ENCODE measurements around the gene TIAM1.

Gene TIAM1

GRCh38 chr21:31351960-31352359 is 7.9 kb upstream of the TIAM1 start:
- Histone ChIP-seq H3K9me3 (ENCODE audit: control insufficient read depth, insufficient read depth, low read length) (no peaks in the 10 kb centered on the region), H3K9ac (ENCODE audit: low read depth, low read length) (no peak overlapping the region), H3K36me3 (ENCODE audit: control insufficient read depth, insufficient read depth, low read length) (no peaks in the 10 kb centered on the region), H3K27me3 (ENCODE audit: control insufficient read depth, insufficient read depth, low read length) (no peaks in the 10 kb centered on the region), H3K4me1 (ENCODE audit: control insufficient read depth, insufficient read depth, low read length) (no peaks in the 10 kb centered on the region), H3K4me3 (ENCODE audit: low read depth, low read length) (no peak overlapping the region)

GRCh38 chr21:31351438-31351837 is 7.4 kb upstream of the TIAM1 start:
- no peak overlapping the region for H3K9ac ChIP-seq (ENCODE audit: low read depth, low read length)
- no peak overlapping the region for H3K4me3 ChIP-seq (ENCODE audit: low read depth, low read length)
- no peaks in the 10 kb centered on the region for H3K4me1 ChIP-seq (ENCODE audit: control insufficient read depth, insufficient read depth, low read length)
- H3K9me3 ChIP-seq (ENCODE audit: control insufficient read depth, insufficient read depth, low read length), result no peaks in the 10 kb centered on the region
- H3K36me3 ChIP-seq (ENCODE audit: control insufficient read depth, insufficient read depth, low read length), result no peaks in the 10 kb centered on the region
- no peaks in the 10 kb centered on the region for H3K27me3 ChIP-seq (ENCODE audit: control insufficient read depth, insufficient read depth, low read length)

GRCh38 chr21:31349208-31349607 is 5.1 kb upstream of the TIAM1 start:
- H3K27me3 ChIP-seq (ENCODE audit: control insufficient read depth, insufficient read depth, low read length), result no peaks in the 10 kb centered on the region
- no peaks in the 10 kb centered on the region for H3K36me3 ChIP-seq (ENCODE audit: control insufficient read depth, insufficient read depth, low read length)
- no peak overlapping the region for H3K9ac ChIP-seq (ENCODE audit: low read depth, low read length)
- no peaks in the 10 kb centered on the region for H3K4me1 ChIP-seq (ENCODE audit: control insufficient read depth, insufficient read depth, low read length)
- H3K4me3 ChIP-seq (ENCODE audit: low read depth, low read length), result no peak overlapping the region
- H3K9me3 ChIP-seq (ENCODE audit: control insufficient read depth, insufficient read depth, low read length), result no peaks in the 10 kb centered on the region

GRCh38 chr21:31348188-31348587 is 4.1 kb upstream of the TIAM1 start:
- H3K9me3 ChIP-seq (ENCODE audit: control insufficient read depth, insufficient read depth, low read length), result no peaks in the 10 kb centered on the region
- no peaks in the 10 kb centered on the region for H3K36me3 ChIP-seq (ENCODE audit: control insufficient read depth, insufficient read depth, low read length)
- H3K4me1 ChIP-seq (ENCODE audit: control insufficient read depth, insufficient read depth, low read length), result peaks cover under 1% of the 10 kb centered on the region
- H3K4me3 ChIP-seq (ENCODE audit: low read depth, low read length), result no peak overlapping the region
- H3K9ac ChIP-seq (ENCODE audit: low read depth, low read length), result no peak overlapping the region
- H3K27me3 ChIP-seq (ENCODE audit: control insufficient read depth, insufficient read depth, low read length), result no peaks in the 10 kb centered on the region

- peaks cover 5% of the 10 kb centered on the region for H3K4me1 ChIP-seq (ENCODE audit: control insufficient read depth, insufficient read depth, low read length)
- H3K9ac ChIP-seq (ENCODE audit: low read depth, low read length), result no peak overlapping the region
- H3K9me3 ChIP-seq (ENCODE audit: control insufficient read depth, insufficient read depth, low read length), result no peaks in the 10 kb centered on the region
- no peaks in the 10 kb centered on the region for H3K36me3 ChIP-seq (ENCODE audit: control insufficient read depth, insufficient read depth, low read length)
- H3K27me3 ChIP-seq (ENCODE audit: control insufficient read depth, insufficient read depth, low read length), result no peaks in the 10 kb centered on the region
- no peak overlapping the region for H3K4me3 ChIP-seq (ENCODE audit: low read depth, low read length)
Observed at GRCh38 chr21:31347435-31348032, 3.5 kb upstream of the TIAM1 start.

GRCh38 chr21:31346256-31346821 is 2.3 kb upstream of the TIAM1 start:
- H3K36me3 ChIP-seq (ENCODE audit: control insufficient read depth, insufficient read depth, low read length), result no peaks in the 10 kb centered on the region
- H3K27me3 ChIP-seq (ENCODE audit: control insufficient read depth, insufficient read depth, low read length), result no peaks in the 10 kb centered on the region
- no peaks in the 10 kb centered on the region for H3K9me3 ChIP-seq (ENCODE audit: control insufficient read depth, insufficient read depth, low read length)
- no peak overlapping the region for H3K4me3 ChIP-seq (ENCODE audit: low read depth, low read length)
- H3K4me1 ChIP-seq (ENCODE audit: control insufficient read depth, insufficient read depth, low read length), result peaks cover 5% of the 10 kb centered on the region
- H3K9ac ChIP-seq (ENCODE audit: low read depth, low read length), result no peak overlapping the region

- Histone ChIP-seq H3K9me3 (ENCODE audit: control insufficient read depth, insufficient read depth, low read length) (no peaks in the 10 kb centered on the region), H3K27me3 (ENCODE audit: control insufficient read depth, insufficient read depth, low read length) (no peaks in the 10 kb centered on the region), H3K4me1 (ENCODE audit: control insufficient read depth, insufficient read depth, low read length) (peaks cover 5% of the 10 kb centered on the region), H3K36me3 (ENCODE audit: control insufficient read depth, insufficient read depth, low read length) (no peaks in the 10 kb centered on the region), H3K4me3 (ENCODE audit: low read depth, low read length) (no peak overlapping the region), H3K9ac (ENCODE audit: low read depth, low read length) (no peak overlapping the region)
Observed at GRCh38 chr21:31345136-31345535, 1.1 kb upstream of the TIAM1 start.

GRCh38 chr21:31343030-31343510 is 991 bp downstream of the TIAM1 start:
- Histone ChIP-seq H3K27me3 (ENCODE audit: control insufficient read depth, insufficient read depth, low read length) (no peaks in the 10 kb centered on the region), H3K9me3 (ENCODE audit: control insufficient read depth, insufficient read depth, low read length) (no peaks in the 10 kb centered on the region), H3K4me3 (ENCODE audit: low read depth, low read length) (peak overlapping the region; percentile 69), H3K4me1 (ENCODE audit: control insufficient read depth, insufficient read depth, low read length) (peaks cover 15% of the 10 kb centered on the region), H3K36me3 (ENCODE audit: control insufficient read depth, insufficient read depth, low read length) (no peaks in the 10 kb centered on the region), H3K9ac (ENCODE audit: low read depth, low read length) (peak overlapping the region; percentile 32)

- H3K4me1 ChIP-seq (ENCODE audit: control insufficient read depth, insufficient read depth, low read length), result peaks cover 15% of the 10 kb centered on the region
- H3K9ac ChIP-seq (ENCODE audit: low read depth, low read length), result no peak overlapping the region
- H3K27me3 ChIP-seq (ENCODE audit: control insufficient read depth, insufficient read depth, low read length), result no peaks in the 10 kb centered on the region
- no peak overlapping the region for H3K4me3 ChIP-seq (ENCODE audit: low read depth, low read length)
- H3K9me3 ChIP-seq (ENCODE audit: control insufficient read depth, insufficient read depth, low read length), result no peaks in the 10 kb centered on the region
- no peaks in the 10 kb centered on the region for H3K36me3 ChIP-seq (ENCODE audit: control insufficient read depth, insufficient read depth, low read length)
Observed at GRCh38 chr21:31342348-31342747, 1.7 kb downstream of the TIAM1 start.

GRCh38 chr21:31340942-31341487 is 3.0 kb downstream of the TIAM1 start:
- Histone ChIP-seq H3K4me1 (ENCODE audit: control insufficient read depth, insufficient read depth, low read length) (peaks cover 15% of the 10 kb centered on the region), H3K9me3 (ENCODE audit: control insufficient read depth, insufficient read depth, low read length) (no peaks in the 10 kb centered on the region), H3K9ac (ENCODE audit: low read depth, low read length) (no peak overlapping the region), H3K4me3 (ENCODE audit: low read depth, low read length) (no peak overlapping the region), H3K36me3 (ENCODE audit: control insufficient read depth, insufficient read depth, low read length) (no peaks in the 10 kb centered on the region), H3K27me3 (ENCODE audit: control insufficient read depth, insufficient read depth, low read length) (no peaks in the 10 kb centered on the region)

- Histone ChIP-seq H3K36me3 (ENCODE audit: control insufficient read depth, insufficient read depth, low read length) (no peaks in the 10 kb centered on the region), H3K4me1 (ENCODE audit: control insufficient read depth, insufficient read depth, low read length) (peaks cover 15% of the 10 kb centered on the region), H3K27me3 (ENCODE audit: control insufficient read depth, insufficient read depth, low read length) (no peaks in the 10 kb centered on the region), H3K9me3 (ENCODE audit: control insufficient read depth, insufficient read depth, low read length) (no peaks in the 10 kb centered on the region), H3K9ac (ENCODE audit: low read depth, low read length) (no peak overlapping the region), H3K4me3 (ENCODE audit: low read depth, low read length) (no peak overlapping the region)
Observed at GRCh38 chr21:31340514-31340913, 3.5 kb downstream of the TIAM1 start.

- H3K9ac ChIP-seq (ENCODE audit: low read depth, low read length), result no peak overlapping the region
- no peaks in the 10 kb centered on the region for H3K27me3 ChIP-seq (ENCODE audit: control insufficient read depth, insufficient read depth, low read length)
- H3K4me1 ChIP-seq (ENCODE audit: control insufficient read depth, insufficient read depth, low read length), result peaks cover 15% of the 10 kb centered on the region
- H3K9me3 ChIP-seq (ENCODE audit: control insufficient read depth, insufficient read depth, low read length), result no peaks in the 10 kb centered on the region
- no peak overlapping the region for H3K4me3 ChIP-seq (ENCODE audit: low read depth, low read length)
- H3K36me3 ChIP-seq (ENCODE audit: control insufficient read depth, insufficient read depth, low read length), result no peaks in the 10 kb centered on the region
Observed at GRCh38 chr21:31339721-31340120, 4.3 kb downstream of the TIAM1 start.

Measured in iPS-15b (cell line).